DND-41 (cell line): Measurements from ENCODE around the gene TECR.

Experiments
- CTCF ChIP-seq: IDR thresholded peaks from 2 replicates; pipeline ENCODE4 v1.5.1; 2012; ENCODE audit warnings: borderline replicate concordance, low read length, moderate library complexity, mild to moderate bottlenecking; ENCODE audit not compliant: poor library complexity, severe bottlenecking; ENCODE audit errors: extremely low read depth
- EZH2 ChIP-seq: IDR thresholded peaks from 3 replicates; pipeline ENCODE4 v1.6.1; 2012; ENCODE audit warnings: borderline replicate concordance, low read depth, mild to moderate bottlenecking, moderate library complexity, low read length, inconsistent platforms; ENCODE audit not compliant: severe bottlenecking

- no peak for TF ChIP-seq CTCF
- no peak for TF ChIP-seq EZH2
Observed at GRCh38 chr19:14576363-14576762, 47.0 kb downstream of the TECR start.
